Left lung (tissue), 10 donors: ENCODE measurements around the gene MAPKAPK5. TPM values are rescaled to one million over a fixed set of nuclear protein-coding genes. Genes with fewer than 3 reads are reported as not detected.

Experiments used
- ATAC-seq: fragments of 200-7000 bp; cut with Tn5 transposase; one replicate; pipeline ENCODE4 v1.9.1; 2020; ENCODE audit warnings: moderate library complexity
- DNase-seq, 4 donors: peaks; one replicate each; pipeline ENCODE4 v3.0.0-alpha.2; 2013 to 2020
- H3K27ac ChIP-seq, 2 donors: fragments of 200-600 bp; sonication (generic) in 1 of 2; one replicate each; pipeline versions ENCODE4 v1.5.0 to v1.8.0; 2020 to 2021
- H3K27me3 ChIP-seq, 2 donors: fragments of 200-600 bp; sonication (generic) in 1 of 2; one replicate each; pipeline versions ENCODE4 v1.5.0 to v1.8.0; 2020 to 2021
- H3K36me3 ChIP-seq, 2 donors: fragments of 200-600 bp; sonication (generic) in 1 of 2; one replicate each; pipeline versions ENCODE4 v1.5.0 to v1.8.0; 2020 to 2021
- H3K4me1 ChIP-seq, 2 donors: fragments of 200-600 bp; one replicate each; pipeline ENCODE4 v1.8.0; 2021
- H3K4me3 ChIP-seq, 2 donors: fragments of 200-600 bp; sonication (generic) in 1 of 2; one replicate each; pipeline versions ENCODE4 v1.5.0 to v1.8.0; 2020 to 2021; ENCODE audit warnings: mild to moderate bottlenecking in 1 of 2
- H3K9me3 ChIP-seq, 2 donors: fragments of 200-600 bp; sonication (generic) in 1 of 2; one replicate each; pipeline versions ENCODE4 v1.5.0 to v1.8.0; 2020 to 2021
- intact Hi-C, 2 donors: fragments of 100-400 bp; cut with DNase I; formaldehyde crosslinking; loops; one replicate each; pipeline versions ENCODE4 v1.11.2 to v1.14.2; 2022
- polyA plus RNA-seq, 6 donors: library from polyadenylated mRNA; unstranded; fragments of 120-200 nt; gene quantifications; one replicate each; pipeline ENCODE4 v1.2.1, GENCODE V29; 2013; ENCODE audit not compliant: insufficient read length in 6 of 6
- total RNA-seq, 2 donors: library from RNA; stranded (reverse); fragmentation: NEBNext Ultra II Directional; extraction: Animal tissue kit (Norgen Biotek cat#: 25700); gene quantifications; one replicate each; pipeline ENCODE4 v1.2.1, GENCODE V29; 2021
- TF ChIP-seq, protein P1 (sequence below), 2 donors: fragments of 200-600 bp; sonication (generic) in 1 of 2; IDR thresholded peaks; one replicate each; pipeline versions ENCODE4 v1.5.0 to v1.8.0; 2021; ENCODE audit warnings: antibody characterized with exemption in 2 of 2
- donor health status: DM: no; HTN: yes; CAD: no.
- donor health status: DM: no; HTN: no; CAD: no.

The MAPKAPK5 gene
- total and polyA plus RNA-seq, 8 donors = 31.7 to 57.9 (median 50.3) TPM

DNA sequence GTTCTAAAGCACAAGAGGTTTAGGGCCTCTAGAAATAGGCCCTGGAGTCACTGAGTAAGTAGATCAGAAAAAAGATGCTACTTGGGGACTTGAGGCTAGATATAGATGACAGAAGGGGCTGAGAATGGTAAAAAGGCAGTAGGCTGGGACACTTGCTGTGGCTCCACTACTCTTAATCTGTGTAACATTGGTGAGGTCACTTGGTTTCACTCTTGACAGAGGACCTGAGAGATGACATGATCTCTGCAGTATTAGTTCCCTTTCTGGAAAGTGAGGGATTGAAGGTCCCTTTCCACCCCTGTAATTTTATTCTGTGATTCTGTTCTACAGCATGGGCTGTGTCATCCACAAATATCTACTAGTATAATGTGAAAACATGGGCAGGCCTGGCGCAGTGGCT is 39.7 kb downstream of the MAPKAPK5 start:
- TF ChIP-seq, protein P1, sequence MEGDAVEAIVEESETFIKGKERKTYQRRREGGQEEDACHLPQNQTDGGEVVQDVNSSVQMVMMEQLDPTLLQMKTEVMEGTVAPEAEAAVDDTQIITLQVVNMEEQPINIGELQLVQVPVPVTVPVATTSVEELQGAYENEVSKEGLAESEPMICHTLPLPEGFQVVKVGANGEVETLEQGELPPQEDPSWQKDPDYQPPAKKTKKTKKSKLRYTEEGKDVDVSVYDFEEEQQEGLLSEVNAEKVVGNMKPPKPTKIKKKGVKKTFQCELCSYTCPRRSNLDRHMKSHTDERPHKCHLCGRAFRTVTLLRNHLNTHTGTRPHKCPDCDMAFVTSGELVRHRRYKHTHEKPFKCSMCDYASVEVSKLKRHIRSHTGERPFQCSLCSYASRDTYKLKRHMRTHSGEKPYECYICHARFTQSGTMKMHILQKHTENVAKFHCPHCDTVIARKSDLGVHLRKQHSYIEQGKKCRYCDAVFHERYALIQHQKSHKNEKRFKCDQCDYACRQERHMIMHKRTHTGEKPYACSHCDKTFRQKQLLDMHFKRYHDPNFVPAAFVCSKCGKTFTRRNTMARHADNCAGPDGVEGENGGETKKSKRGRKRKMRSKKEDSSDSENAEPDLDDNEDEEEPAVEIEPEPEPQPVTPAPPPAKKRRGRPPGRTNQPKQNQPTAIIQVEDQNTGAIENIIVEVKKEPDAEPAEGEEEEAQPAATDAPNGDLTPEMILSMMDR (IDR thresholded peaks at IDR 0.05) = no peak
- peaks cover 0 to 96% of the 10 kb centered on the region in 2 donors for H3K36me3 ChIP-seq
- no peak for ATAC-seq

DNA sequence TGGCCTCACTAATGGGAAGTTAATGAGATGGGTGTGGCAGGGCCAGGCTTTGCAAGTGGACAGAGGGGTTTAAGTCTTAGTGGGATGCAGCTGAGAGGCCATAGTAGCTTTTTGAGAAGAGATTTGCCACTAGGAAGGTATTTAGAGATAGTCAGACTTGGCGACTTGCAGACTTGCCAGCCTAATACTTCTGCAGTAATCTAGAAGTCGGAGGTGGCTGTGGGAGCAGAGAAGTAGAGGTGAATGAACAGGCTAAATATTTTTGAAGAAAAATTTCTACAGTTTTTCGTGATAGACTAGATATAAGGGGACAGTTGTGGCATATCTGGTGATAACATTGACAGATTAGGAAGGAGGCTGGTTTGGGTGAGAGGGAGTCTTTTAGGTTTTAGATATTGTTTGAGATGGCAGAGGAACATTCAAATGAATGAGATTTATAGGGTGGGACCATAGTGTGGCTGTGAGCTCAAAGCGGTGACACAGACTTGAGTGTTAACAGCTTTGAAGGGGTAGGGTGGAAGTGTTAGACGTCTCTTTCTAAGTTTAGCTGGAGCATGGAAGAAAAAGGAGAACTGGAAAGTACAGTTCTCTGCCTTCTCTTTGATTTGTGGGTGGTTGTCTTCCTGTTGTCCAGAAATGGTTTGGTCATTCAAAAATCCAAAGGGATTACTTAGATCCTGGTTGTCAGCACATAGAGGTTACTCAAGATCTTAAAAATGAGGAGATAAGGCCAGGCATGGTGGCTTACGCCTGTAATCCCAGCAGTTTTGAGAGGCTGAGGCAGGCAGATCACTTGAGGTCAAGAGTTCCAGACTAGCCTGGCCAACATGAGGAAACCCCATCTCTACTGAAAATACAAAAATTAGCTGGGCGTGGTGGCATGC is 44.9 kb downstream of the MAPKAPK5 start:
- no peaks in the 10 kb centered on the region for H3K27me3 ChIP-seq
- TF ChIP-seq, protein P1 (IDR thresholded peaks at IDR 0.05) = no peak
- H3K4me1 ChIP-seq = peaks cover 0 to 2% of the 10 kb centered on the region in 2 donors
- no peak for ATAC-seq
- peaks cover 6 to 97% of the 10 kb centered on the region in 2 donors for H3K36me3 ChIP-seq
- no peak overlapping the region for H3K4me3 ChIP-seq
- peak overlapping the region in 1 of 2 donors; percentile 21 for H3K27ac ChIP-seq
- intact Hi-C loops = no loop called here
- no peak for DNase-seq
- H3K9me3 ChIP-seq = no peaks in the 10 kb centered on the region

More for the DNA sequence above, 39.7 kb downstream of the MAPKAPK5 start:
- H3K27ac ChIP-seq = no peak overlapping the region
- intact Hi-C loops = no loop called here
- H3K27me3 ChIP-seq = no peaks in the 10 kb centered on the region
- no peaks in the 10 kb centered on the region for H3K9me3 ChIP-seq
- no peak for DNase-seq
- no peak overlapping the region for H3K4me3 ChIP-seq
- H3K4me1 ChIP-seq = no peaks in the 10 kb centered on the region

DNA sequence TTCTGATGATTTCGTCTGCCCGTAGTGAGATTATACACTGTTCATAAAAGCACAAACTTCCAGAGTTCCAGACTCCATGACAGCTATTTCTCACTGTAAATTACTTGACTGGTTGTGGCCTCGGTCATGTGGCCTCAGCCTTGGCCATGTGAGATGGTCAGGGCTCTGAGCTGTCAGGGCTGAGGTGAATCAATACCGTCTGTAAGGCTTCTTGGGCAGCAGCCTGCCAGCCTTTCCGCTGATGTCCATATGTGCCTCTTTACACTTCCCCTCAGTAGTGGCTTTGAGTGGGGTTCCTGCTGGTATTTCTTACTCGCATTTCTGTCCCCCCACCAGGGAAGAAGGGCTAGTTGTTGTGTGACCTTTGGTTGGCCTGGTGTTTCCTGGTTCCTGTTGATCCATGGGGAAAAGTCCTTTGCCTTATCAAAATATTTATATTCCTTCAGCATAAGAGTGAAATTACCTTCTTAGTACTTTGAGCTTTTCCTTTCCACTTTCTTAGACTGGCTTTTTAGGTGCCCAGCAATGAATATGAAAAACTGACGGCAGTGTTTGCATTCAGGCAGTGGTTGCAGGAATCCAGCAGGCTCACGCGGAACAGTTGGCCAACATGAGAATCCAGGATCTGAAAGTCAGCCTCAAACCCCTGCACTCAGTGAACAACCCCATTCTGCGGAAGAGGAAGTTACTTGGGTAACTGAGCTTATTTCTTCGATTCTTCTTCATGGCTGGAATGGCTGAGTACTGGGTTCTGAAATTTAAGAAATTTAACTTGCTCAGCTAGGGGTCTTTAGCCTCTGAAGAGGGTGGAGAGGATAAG is 46.1 kb downstream of the MAPKAPK5 start:
- Histone ChIP-seq H3K4me1 (peaks cover 0 to 2% of the 10 kb centered on the region in 2 donors), H3K4me3 (no peak overlapping the region), H3K36me3 (peaks cover 6 to 97% of the 10 kb centered on the region in 2 donors), H3K27ac (peak overlapping the region in 1 of 2 donors; percentile 49), H3K9me3 (no peaks in the 10 kb centered on the region), H3K27me3 (no peaks in the 10 kb centered on the region)
- intact Hi-C loops = no loop called here
- DNase-seq (peak in 1 of 4 donors; percentile 38), ATAC-seq (peak; percentile 60)
- TF ChIP-seq, protein P1 (IDR thresholded peaks at IDR 0.05) = no peak

DNA sequence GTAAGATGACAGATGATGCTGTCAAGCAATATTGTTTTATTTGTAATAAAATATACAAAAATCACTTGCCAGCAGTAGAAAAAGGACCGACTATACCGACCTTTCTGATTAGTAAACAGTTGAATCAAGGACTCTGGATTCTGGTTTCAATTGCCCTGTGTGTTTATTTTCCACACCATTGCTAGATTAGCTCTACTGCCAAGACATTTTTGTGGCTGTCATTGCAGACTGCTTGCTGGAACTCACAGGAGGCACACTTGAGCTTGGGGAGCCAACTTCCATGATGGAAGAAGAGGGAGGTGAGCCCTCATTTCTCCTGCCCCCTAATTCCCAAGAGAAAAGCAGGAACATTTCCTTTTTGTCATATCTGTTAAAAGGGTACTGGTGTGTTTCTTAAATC is 51.3 kb downstream of the MAPKAPK5 start:
- intact Hi-C loops = no loop called here
- no peaks in the 10 kb centered on the region for H3K27me3 ChIP-seq
- ATAC-seq (peak; percentile 34), DNase-seq (no peak)
- peaks cover 6 to 82% of the 10 kb centered on the region in 2 donors for H3K36me3 ChIP-seq
- H3K4me3 ChIP-seq = no peak overlapping the region
- TF ChIP-seq, protein P1 (IDR thresholded peaks at IDR 0.05) = no peak
- H3K27ac ChIP-seq = no peak overlapping the region
- H3K9me3 ChIP-seq = no peaks in the 10 kb centered on the region
- no peaks in the 10 kb centered on the region for H3K4me1 ChIP-seq

DNA sequence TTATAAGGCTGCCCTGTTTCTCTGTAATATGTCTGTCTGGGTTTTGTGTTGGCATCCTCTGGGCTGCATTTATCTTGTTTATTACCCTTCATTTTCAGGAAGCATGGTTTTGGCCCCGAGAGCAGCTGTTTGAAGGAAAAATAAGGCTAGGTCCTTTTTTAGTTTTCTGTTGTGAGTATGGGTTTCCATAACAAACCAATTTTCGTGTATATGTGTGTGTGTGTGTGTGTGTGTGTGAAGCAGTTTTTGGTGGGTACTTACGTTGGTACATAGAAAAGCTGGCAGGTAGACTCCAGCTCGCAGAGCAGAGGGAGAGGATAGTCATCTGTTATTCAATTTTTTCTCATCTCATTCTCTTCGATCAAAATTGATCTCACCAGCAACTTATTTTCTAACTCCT is 52.5 kb downstream of the MAPKAPK5 start:
- Histone ChIP-seq H3K27me3 (no peaks in the 10 kb centered on the region), H3K27ac (no peak overlapping the region), H3K4me3 (no peak overlapping the region), H3K9me3 (no peaks in the 10 kb centered on the region), H3K4me1 (no peaks in the 10 kb centered on the region), H3K36me3 (peaks cover 0 to 78% of the 10 kb centered on the region in 2 donors)
- TF ChIP-seq, protein P1 (IDR thresholded peaks at IDR 0.05) = no peak
- intact Hi-C loops = no loop called here
- no peak for ATAC-seq
- no peak for DNase-seq
